Activated CD4-positive, CD25-positive, alpha-beta regulatory T cell treated with anti-CD3 and anti-CD28 coated beads, Interleukin-2, amount 50 U/mL, for 16 hours (primary cell): ENCODE data around the gene CGB5.

Source experiments
- DNase-seq: peaks from one replicate; pipeline ENCODE4 v3.0.0-alpha.2; 2020; ENCODE audit warnings: low read depth, low spot score

The CGB5 gene

DNA sequence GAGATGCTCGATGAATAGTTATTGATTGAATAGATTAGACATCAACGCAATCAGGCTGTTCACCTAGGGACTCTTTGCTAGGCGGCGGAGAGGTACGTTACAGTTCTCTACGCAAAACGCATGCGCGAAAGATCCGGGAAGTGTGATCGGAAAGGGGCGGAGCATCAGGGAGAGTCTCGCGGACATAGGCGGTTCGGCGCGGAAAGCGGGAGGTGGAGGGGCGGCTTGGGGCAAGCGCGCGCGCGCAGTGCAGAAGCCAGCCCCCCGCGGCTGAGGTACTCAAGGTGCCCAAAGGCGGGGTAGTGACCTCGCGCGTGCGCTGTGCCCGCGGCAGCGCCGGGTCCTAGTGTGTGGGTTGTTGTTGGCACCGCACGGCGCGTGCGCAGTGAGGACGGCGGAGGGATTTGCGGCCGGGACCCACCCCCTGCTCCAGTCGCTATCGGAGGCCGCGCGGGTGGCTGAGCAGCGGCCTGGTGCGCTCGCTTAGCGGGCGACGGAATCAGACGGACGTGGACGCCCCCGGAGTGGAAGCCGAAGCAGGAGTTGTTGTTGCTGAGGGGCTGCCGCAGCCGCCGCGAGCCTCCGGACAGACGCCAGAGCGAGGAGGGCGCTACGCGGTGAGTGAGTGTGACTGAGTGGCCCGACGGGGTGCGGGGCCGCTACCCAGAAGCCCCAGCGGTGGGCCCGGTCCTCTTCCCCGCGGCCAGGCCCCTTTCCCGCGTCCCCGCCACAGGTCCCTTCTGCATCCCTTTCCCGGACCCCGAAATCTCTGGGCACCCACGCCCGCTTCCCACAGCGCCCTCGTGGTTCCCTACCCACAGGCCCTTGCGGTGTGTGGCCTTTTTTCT, 41.6 kb downstream of the CGB5 start, which contains the start of gene SNRNP70:
SNRNP70 (plus strand) TSS at position 432 of the 848 bp plus-strand sequence. CDS start 964 bp downstream, outside the sequence.
- peak; percentile 97 for DNase-seq

DNA sequence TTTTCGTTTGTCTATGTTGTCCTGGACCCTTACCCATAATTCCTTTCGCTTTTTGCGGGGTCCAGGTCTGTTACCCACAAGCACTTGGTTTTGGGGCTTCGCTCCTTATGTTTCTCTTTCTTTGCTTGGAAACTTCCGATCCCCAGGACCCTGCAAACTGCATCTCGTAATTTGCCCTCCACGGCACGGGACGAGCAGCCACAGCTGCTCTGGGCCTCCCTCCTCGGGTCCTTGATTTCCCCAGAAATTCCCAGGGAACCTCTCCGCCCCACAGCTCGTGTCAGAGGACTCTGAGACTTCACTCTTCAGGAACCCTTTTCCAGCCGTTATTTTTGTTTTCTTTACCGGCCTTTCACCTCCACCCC, 42.2 kb downstream of the CGB5 start:
- DNase-seq: no peak

DNA sequence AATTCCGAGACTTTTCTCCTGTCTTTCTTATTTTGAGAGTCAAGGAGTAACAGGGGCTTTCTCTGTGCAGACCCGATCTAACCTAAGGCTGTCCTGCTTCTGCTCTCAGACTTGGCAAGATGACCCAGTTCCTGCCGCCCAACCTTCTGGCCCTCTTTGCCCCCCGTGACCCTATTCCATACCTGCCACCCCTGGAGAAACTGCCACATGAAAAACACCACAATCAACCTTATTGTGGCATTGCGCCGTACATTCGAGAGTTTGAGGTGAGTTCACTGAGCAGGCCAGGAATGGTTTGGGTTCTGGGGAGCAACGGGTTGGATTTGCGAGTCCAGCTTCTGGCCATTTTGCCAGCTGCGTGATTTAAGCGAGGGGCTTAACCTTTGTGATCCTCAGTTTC, 42.6 kb downstream of the CGB5 start:
- DNase-seq: no peak

DNA sequence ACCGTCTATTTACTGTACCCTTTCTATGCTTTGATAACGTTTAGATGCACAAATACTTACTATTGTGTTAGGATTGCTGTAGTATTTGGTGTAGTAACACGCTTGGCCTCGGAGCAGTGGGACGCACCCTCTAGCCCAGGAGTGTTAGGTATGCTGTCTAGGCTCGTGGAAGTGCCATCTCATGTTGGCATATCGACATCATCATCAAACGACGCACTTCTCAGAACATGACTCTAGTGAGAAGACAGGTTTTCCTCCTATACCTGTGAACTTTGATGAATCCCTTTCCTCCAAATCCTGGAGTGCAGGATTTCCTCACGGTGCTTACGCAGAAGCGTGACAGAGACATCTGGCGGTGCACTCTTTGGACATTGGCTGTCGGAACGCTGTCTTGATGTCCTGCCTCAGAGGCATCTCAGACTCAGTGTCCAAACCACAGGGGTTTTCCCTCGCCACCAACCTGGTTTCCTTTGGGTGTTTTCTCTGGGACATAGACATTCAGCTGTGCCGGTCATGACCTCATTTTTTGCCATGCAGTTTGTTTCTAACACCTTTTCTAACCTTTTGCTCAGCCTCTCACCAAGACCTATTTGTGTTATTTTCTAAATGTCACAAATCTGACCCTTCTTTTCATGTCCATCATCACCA, 47.9 kb downstream of the CGB5 start:
- DNase-seq: no peak

DNA sequence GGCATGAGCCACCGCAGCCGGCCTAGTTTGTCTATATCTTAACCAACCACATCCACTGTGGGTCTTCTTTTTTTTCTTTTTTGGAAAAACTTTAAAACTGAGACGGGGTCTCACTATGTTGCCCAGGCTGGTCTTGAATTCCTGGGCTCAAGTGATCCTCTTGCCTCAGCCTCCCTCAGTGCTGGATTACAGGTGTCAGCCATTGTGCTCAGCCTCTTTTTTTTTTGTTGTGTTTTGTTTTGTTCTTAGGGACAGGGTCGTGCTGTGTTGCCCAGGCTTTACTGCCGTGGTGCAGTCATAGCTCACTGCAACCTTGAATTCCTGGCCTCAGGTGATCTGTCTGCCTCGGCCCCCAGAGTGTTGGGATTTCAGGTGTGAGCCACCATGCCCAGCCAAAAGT, 49.0 kb downstream of the CGB5 start:
- DNase-seq: no peak
